ENCODE results near the gene WDR74.
"Not testable (repeated sequence)": the region's sequence is repeated elsewhere in the genome, so short reads cannot be mapped to it uniquely, and the experiment has no call there.

Gene WDR74

GRCh38 chr11:62841361-62842170 is 2.2 kb upstream of the WDR74 start:
- peak; percentile 66 to 78 for DNase-seq (ENCODE audit: low read depth in 2 of 2)

GRCh38 chr11:62840721-62841360 is 1.5 kb upstream of the WDR74 start:
- peak; percentile 71 for DNase-seq (ENCODE audit: low read depth in 2 of 2)

- DNase-seq (ENCODE audit: low read depth in 2 of 2): no peak
Observed at GRCh38 chr11:62835336-62835735, 4.1 kb downstream of the WDR74 start.

- no peak for DNase-seq (ENCODE audit: low read depth in 2 of 2)
Observed at GRCh38 chr11:62832336-62833234, 6.8 kb downstream of the WDR74 start, which contains the start of gene TEX54. TSS of gene TEX54 (minus strand) at chr11:62832841.

- peak; percentile 99 for DNase-seq (ENCODE audit: low read depth in 2 of 2)
Observed at GRCh38 chr11:62831520-62832335, 7.7 kb downstream of the WDR74 start, which contains the start of gene STX5. TSS of gene STX5 (minus strand) at chr11:62832051. CDS start at chr11:62831243, 808 bp downstream.

GRCh38 chr11:62830904-62831519 is 8.4 kb downstream of the WDR74 start:
- DNase-seq (ENCODE audit: low read depth in 2 of 2): no peak

- DNase-seq (ENCODE audit: low read depth in 2 of 2): not testable (repeated sequence)
Observed at GRCh38 chr11:62828130-62828529, 11.3 kb downstream of the WDR74 start.

- no peak for DNase-seq (ENCODE audit: low read depth in 2 of 2)
Observed at GRCh38 chr11:62823677-62824076, 15.7 kb downstream of the WDR74 start.

GRCh38 chr11:62817129-62817528 is 22.3 kb downstream of the WDR74 start:
- DNase-seq (ENCODE audit: low read depth in 2 of 2): no peak

- no peak for DNase-seq (ENCODE audit: low read depth in 2 of 2)
Observed at GRCh38 chr11:62816557-62816956, 22.8 kb downstream of the WDR74 start.

- no peak for DNase-seq (ENCODE audit: low read depth in 2 of 2)
Observed at GRCh38 chr11:62811659-62812058, 27.7 kb downstream of the WDR74 start.

- DNase-seq (ENCODE audit: low read depth in 2 of 2): no peak
Observed at GRCh38 chr11:62810748-62811147, 28.6 kb downstream of the WDR74 start.

GRCh38 chr11:62806611-62807121 is 32.7 kb downstream of the WDR74 start:
- no peak for DNase-seq (ENCODE audit: low read depth in 2 of 2)

- no peak for DNase-seq (ENCODE audit: low read depth in 2 of 2)
Observed at GRCh38 chr11:62805961-62806441, 33.4 kb downstream of the WDR74 start.

- peak; percentile 84 to 91 for DNase-seq (ENCODE audit: low read depth in 2 of 2)
Observed at GRCh38 chr11:62805076-62805892, 34.1 kb downstream of the WDR74 start, which contains the start of gene NXF1. TSS of gene NXF1 (minus strand) at chr11:62805440. CDS start at chr11:62805356, 84 bp downstream.

- no peak for DNase-seq (ENCODE audit: low read depth in 2 of 2)
Observed at GRCh38 chr11:62804310-62805075, 34.9 kb downstream of the WDR74 start.

GRCh38 chr11:62801071-62801470 is 38.3 kb downstream of the WDR74 start:
- no peak for DNase-seq (ENCODE audit: low read depth in 2 of 2)

GRCh38 chr11:62799486-62799885 is 39.9 kb downstream of the WDR74 start:
- DNase-seq (ENCODE audit: low read depth in 2 of 2): no peak

GRCh38 chr11:62796281-62796680 is 43.1 kb downstream of the WDR74 start:
- no peak for DNase-seq (ENCODE audit: low read depth in 2 of 2)

Measured in stimulated activated CD8-positive, alpha-beta memory T cell treated with anti-CD3 and anti-CD28 coated beads, Interleukin-7, amount 100 ng/mL, for 4 hours (primary cell).